ENCODE data around the gene PAK1IP1.

Gene PAK1IP1

GRCh38 chr6:10686901-10687300, 7.9 kb upstream of the PAK1IP1 start:
- no peak for TF ChIP-seq CTCF (IDR thresholded peaks at IDR 0.05)

GRCh38 chr6:10687582-10687981, 7.2 kb upstream of the PAK1IP1 start:
- TF ChIP-seq CTCF (IDR thresholded peaks at IDR 0.05), result no peak

GRCh38 chr6:10690651-10691445, 3.9 kb upstream of the PAK1IP1 start:
- TF ChIP-seq CTCF (IDR thresholded peaks at IDR 0.05), result no peak

GRCh38 chr6:10692965-10693538, 1.7 kb upstream of the PAK1IP1 start:
- TF ChIP-seq CTCF (IDR thresholded peaks at IDR 0.05), result no peak

GRCh38 chr6:10695086-10695657, 400 bp downstream of the PAK1IP1 start:
- no peak for TF ChIP-seq CTCF (IDR thresholded peaks at IDR 0.05)

- TF ChIP-seq CTCF (IDR thresholded peaks at IDR 0.05), result no peak
Measured at GRCh38 chr6:10696655-10697054, 1.9 kb downstream of the PAK1IP1 start.

GRCh38 chr6:10713962-10714361, 19.2 kb downstream of the PAK1IP1 start:
- TF ChIP-seq CTCF (IDR thresholded peaks at IDR 0.05), result no peak
